Cardiac fibroblast (primary cell): ENCODE data around the gene PTCRA.

Experiments
- DNase-seq, 2 donors: peaks; one replicate each; pipeline versions ENCODE4 v3.0.0 to v3.0.0-alpha.2; 2010; ENCODE audit warnings: low read depth in 2 of 2
- H3K4me3 ChIP-seq, 2 donors: replicated peaks in 1 of 2; 1 replicate in 1 of 2; 2 replicates in 1 of 2; pipeline ENCODE4 v1.5.1; 2011; ENCODE audit warnings: low read depth in 2 of 2, low read length in 2 of 2, mild to moderate bottlenecking in 2 of 2, moderate library complexity in 1 of 2
- CTCF ChIP-seq: IDR thresholded peaks from one replicate; pipeline ENCODE4 v1.5.1; 2011; ENCODE audit warnings: low read depth, mild to moderate bottlenecking, low read length, inconsistent platforms

PTCRA gene

GRCh38 chr6:42928986-42929820, 13.3 kb downstream of the PTCRA start, which contains the start of gene CNPY3:
CNPY3 (plus strand) TSS chr6:42929480; CDS start chr6:42929571, 91 bp downstream.
- peak within 1 kb of the TSS; percentile 62 to 73 for H3K4me3 ChIP-seq
- peak; percentile 96 to 98 for DNase-seq
- TF ChIP-seq CTCF = no peak

- DNase-seq = peak; percentile 66 to 77
- H3K4me3 ChIP-seq = peak overlapping the region; percentile 62 to 73
- TF ChIP-seq CTCF = no peak
Observed at GRCh38 chr6:42929821-42930360, 14.0 kb downstream of the PTCRA start.

GRCh38 chr6:42932412-42932811, 16.6 kb downstream of the PTCRA start:
- H3K4me3 ChIP-seq = no peak overlapping the region
- DNase-seq = no peak
- no peak for TF ChIP-seq CTCF

- no peak for TF ChIP-seq CTCF
- no peak for DNase-seq
- H3K4me3 ChIP-seq = no peak overlapping the region
Observed at GRCh38 chr6:42933205-42933604, 17.4 kb downstream of the PTCRA start.

GRCh38 chr6:42935322-42935721, 19.5 kb downstream of the PTCRA start:
- TF ChIP-seq CTCF = no peak
- H3K4me3 ChIP-seq = no peak overlapping the region
- no peak for DNase-seq

- H3K4me3 ChIP-seq = no peak overlapping the region
- no peak for TF ChIP-seq CTCF
- DNase-seq = no peak
Observed at GRCh38 chr6:42936398-42936797, 20.5 kb downstream of the PTCRA start.
